Measurements from ENCODE around the gene MMD2.

The MMD2 gene

GRCh38 chr7:4957847-4958476 lies 1.0 kb downstream of the MMD2 start:
- no peak for DNase-seq (ENCODE audit: low read depth in 2 of 2)

- DNase-seq (ENCODE audit: low read depth in 2 of 2): no peak
Measured at GRCh38 chr7:4951903-4952636, 6.9 kb downstream of the MMD2 start.

GRCh38 chr7:4951304-4951703 lies 7.7 kb downstream of the MMD2 start:
- DNase-seq (ENCODE audit: low read depth in 2 of 2): no peak

GRCh38 chr7:4948402-4948801 lies 10.6 kb downstream of the MMD2 start:
- no peak for DNase-seq (ENCODE audit: low read depth in 2 of 2)

GRCh38 chr7:4945949-4946348 lies 13.0 kb downstream of the MMD2 start:
- DNase-seq (ENCODE audit: low read depth in 2 of 2): no peak

GRCh38 chr7:4944939-4945338 lies 14.0 kb downstream of the MMD2 start:
- DNase-seq (ENCODE audit: low read depth in 2 of 2): no peak

GRCh38 chr7:4943297-4943696 lies 15.7 kb downstream of the MMD2 start:
- DNase-seq (ENCODE audit: low read depth in 2 of 2): no peak

- DNase-seq (ENCODE audit: low read depth in 2 of 2): no peak
Measured at GRCh38 chr7:4939971-4940728, 18.8 kb downstream of the MMD2 start.

GRCh38 chr7:4937411-4937810 lies 21.6 kb downstream of the MMD2 start:
- DNase-seq (ENCODE audit: low read depth in 2 of 2): no peak

- DNase-seq (ENCODE audit: low read depth in 2 of 2): no peak
Measured at GRCh38 chr7:4934419-4935025, 24.5 kb downstream of the MMD2 start.

- DNase-seq (ENCODE audit: low read depth in 2 of 2): no peak
Measured at GRCh38 chr7:4931943-4932342, 27.0 kb downstream of the MMD2 start.

GRCh38 chr7:4929005-4929404 lies 30.0 kb downstream of the MMD2 start:
- DNase-seq (ENCODE audit: low read depth in 2 of 2): no peak

GRCh38 chr7:4928445-4928844 lies 30.5 kb downstream of the MMD2 start:
- DNase-seq (ENCODE audit: low read depth in 2 of 2): no peak

- no peak for DNase-seq (ENCODE audit: low read depth in 2 of 2)
Measured at GRCh38 chr7:4919969-4920766, 38.8 kb downstream of the MMD2 start.

GRCh38 chr7:4916113-4916512 lies 42.9 kb downstream of the MMD2 start:
- no peak for DNase-seq (ENCODE audit: low read depth in 2 of 2)

GRCh38 chr7:4911111-4911828 lies 47.7 kb downstream of the MMD2 start:
- DNase-seq (ENCODE audit: low read depth in 2 of 2): no peak

GRCh38 chr7:4906682-4907081 lies 52.3 kb downstream of the MMD2 start:
- DNase-seq (ENCODE audit: low read depth in 2 of 2): no peak

GRCh38 chr7:4905171-4905570 lies 53.8 kb downstream of the MMD2 start:
- no peak for DNase-seq (ENCODE audit: low read depth in 2 of 2)

- no peak for DNase-seq (ENCODE audit: low read depth in 2 of 2)
Measured at GRCh38 chr7:4904346-4904745, 54.6 kb downstream of the MMD2 start.

GRCh38 chr7:4895766-4896165 lies 63.2 kb downstream of the MMD2 start:
- no peak for DNase-seq (ENCODE audit: low read depth in 2 of 2)

GRCh38 chr7:4894482-4894881 lies 64.5 kb downstream of the MMD2 start:
- no peak for DNase-seq (ENCODE audit: low read depth in 2 of 2)
